ENCODE data around the gene MTOR.
"Not testable (repeated sequence)": the region's sequence is repeated elsewhere in the genome, so short reads cannot be mapped to it uniquely, and the experiment has no call there.

The MTOR gene

GRCh38 chr1:11168731-11169130, 93.6 kb downstream of the MTOR start:
- no peak for DNase-seq (ENCODE audit: extremely low read depth, low read depth)
- no peak for TF ChIP-seq CTCF (IDR thresholded peaks at IDR 0.05; ENCODE audit: low read depth, low read length)

GRCh38 chr1:11166744-11167143, 95.6 kb downstream of the MTOR start:
- DNase-seq (ENCODE audit: extremely low read depth, low read depth), result not testable (repeated sequence)

- not testable (repeated sequence) for DNase-seq (ENCODE audit: extremely low read depth, low read depth)
Observed at GRCh38 chr1:11162752-11163151, 99.6 kb downstream of the MTOR start.

GRCh38 chr1:11158720-11159321, 103.5 kb downstream of the MTOR start:
- peak; percentile 90 for DNase-seq (ENCODE audit: extremely low read depth, low read depth)
- TF ChIP-seq CTCF (IDR thresholded peaks at IDR 0.05; ENCODE audit: low read depth, low read length), result no peak

GRCh38 chr1:11158291-11158690, 104.1 kb downstream of the MTOR start:
- no peak for DNase-seq (ENCODE audit: extremely low read depth, low read depth)
- no peak for TF ChIP-seq CTCF (IDR thresholded peaks at IDR 0.05; ENCODE audit: low read depth, low read length)

- DNase-seq (ENCODE audit: extremely low read depth, low read depth), result peak; percentile 65
- TF ChIP-seq CTCF (IDR thresholded peaks at IDR 0.05; ENCODE audit: low read depth, low read length), result no peak
Observed at GRCh38 chr1:11157867-11158266, 104.5 kb downstream of the MTOR start.

GRCh38 chr1:11157394-11157793, 105.0 kb downstream of the MTOR start:
- DNase-seq (ENCODE audit: extremely low read depth, low read depth), result no peak
- no peak for TF ChIP-seq CTCF (IDR thresholded peaks at IDR 0.05; ENCODE audit: low read depth, low read length)

- DNase-seq (ENCODE audit: extremely low read depth, low read depth), result no peak
- TF ChIP-seq CTCF (IDR thresholded peaks at IDR 0.05; ENCODE audit: low read depth, low read length), result no peak
Observed at GRCh38 chr1:11156963-11157362, 105.4 kb downstream of the MTOR start.
